ENCODE measurements around the gene MAGEF1. TPM values are rescaled to one million over a fixed set of nuclear protein-coding genes. Genes with fewer than 3 reads are reported as not detected.

MAGEF1 gene
- total RNA-seq, 1 experiment from 2014 or later, result 25.2 TPM

DNA sequence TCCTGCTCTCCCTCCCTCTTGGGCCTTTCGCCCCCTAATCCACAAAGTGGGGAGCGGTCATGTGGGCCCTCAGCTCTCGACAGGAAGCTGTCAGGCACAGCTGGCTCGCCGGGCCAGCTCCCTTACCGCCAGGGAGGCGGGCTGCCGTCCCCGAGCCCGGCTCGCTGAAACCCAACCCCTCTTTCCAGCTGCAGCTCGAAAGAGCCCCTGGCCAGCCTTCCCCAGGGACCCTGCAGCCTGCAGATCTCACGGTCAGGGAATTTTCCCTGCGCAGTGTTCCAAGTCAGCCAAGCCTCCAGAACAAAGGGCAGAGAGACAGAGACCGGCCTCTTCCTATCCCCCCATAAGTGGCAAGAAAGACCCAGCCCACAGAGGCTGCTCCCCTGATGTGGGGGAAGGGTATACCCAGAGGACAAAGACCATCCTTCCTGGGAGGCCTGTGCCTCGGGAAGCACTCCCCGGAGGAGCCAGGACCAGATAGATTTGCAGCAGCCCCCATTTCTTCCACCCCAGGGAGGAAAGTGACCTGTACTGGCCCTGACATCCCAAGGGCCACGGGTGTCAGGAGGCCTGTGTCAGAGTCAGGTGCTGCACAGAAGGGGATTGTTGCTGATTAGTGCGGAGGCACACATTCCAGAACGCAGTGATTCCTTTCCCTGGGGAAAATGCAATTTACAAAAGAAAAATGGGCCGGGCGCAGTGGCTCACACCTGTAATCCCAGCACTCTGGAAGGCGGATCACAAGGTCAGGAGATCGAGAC lies 32.6 kb downstream of the MAGEF1 start:
- in situ Hi-C loops (cut with HindIII; ENCODE audit: low pct_unique_long_range_greater_than_20kb, low sequenced_read_pairs), result no loop called here
- no peak for DNase-seq (ENCODE audit: low read depth)

DNA sequence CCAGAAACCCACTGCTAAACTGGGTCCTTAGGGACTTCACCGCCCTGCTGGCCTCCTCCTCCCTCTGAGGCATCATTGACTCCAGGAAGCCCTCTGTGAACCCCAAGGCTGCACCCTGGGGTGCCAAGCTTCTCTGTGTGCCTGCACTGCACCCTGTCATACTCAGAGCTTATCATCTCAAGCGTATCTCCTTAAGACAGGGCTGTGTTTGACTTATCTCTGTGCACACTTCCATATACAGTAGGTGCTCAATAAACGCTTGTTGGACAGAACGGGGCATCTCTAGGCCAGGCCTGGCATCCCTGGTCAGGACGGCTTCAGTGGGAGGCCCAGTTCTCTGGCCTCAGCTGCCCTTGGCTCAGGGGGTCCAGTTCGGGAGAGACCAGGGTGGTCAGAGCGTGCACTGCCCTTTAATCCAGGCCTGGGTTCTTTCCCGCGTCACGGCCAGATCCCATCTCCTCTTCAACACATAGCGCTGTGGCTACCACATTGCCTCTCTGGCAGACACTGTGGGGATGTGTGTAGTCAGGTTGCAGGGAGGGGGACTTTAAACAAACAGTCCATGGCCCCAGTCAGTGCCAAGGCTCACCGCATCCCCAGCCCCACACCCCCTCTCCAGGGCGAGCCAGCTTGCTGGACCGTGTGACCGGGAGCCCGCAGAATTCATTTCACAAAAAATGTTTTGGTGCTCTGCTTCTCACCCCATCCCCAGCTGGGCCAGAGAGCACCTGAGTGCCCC lies 33.4 kb downstream of the MAGEF1 start:
- in situ Hi-C loops (cut with HindIII; ENCODE audit: low pct_unique_long_range_greater_than_20kb, low sequenced_read_pairs), result no loop called here
- DNase-seq (ENCODE audit: low read depth), result no peak

DNA sequence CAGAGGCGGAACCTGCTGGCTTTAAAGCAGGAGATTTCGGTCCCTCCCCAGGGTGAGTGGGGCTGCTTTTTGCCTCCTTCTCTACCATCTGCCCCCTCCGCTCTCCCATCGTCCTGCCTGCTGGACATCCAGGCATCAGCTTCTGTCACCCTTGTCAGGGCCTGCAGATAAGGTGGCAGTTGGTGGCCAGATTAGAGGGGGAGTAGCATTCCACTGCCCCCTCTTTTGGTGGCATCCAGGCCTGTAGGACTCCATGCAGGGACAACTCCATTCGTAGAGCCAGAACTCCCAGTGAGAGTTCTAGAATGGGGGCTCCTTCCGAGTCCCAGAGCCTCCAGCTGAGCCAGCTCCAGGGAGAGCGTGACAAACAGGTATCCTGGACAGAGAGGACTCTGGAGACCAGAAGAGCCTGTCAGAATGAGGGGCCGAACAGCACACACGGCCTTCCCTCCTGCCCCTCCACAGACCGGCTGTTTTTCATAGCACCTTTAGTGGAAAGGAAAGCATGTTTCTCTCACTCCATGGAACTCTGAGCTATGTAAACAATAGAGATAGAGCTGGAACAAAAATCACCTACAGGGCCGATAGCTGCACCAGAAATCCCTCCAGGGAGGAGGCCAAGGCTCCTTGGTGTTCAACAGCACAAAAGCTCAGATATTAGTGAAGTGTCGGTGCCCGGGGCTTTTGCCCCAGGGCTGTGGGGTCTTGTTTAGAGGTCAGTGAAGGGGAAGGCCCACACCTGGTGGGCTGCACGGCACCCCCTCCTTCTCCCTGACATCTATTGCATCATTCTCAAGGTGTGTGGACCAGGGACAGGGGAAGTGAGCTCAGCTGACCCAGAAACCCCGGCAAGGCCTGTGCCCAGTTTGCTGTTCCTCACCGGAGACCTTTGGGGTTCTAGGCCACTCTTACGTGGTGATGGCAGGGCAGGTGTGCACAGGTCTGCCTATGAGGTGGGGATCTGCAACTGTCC lies 34.2 kb downstream of the MAGEF1 start:
- in situ Hi-C loops (cut with HindIII; ENCODE audit: low pct_unique_long_range_greater_than_20kb, low sequenced_read_pairs), result no loop called here
- DNase-seq (ENCODE audit: low read depth), result no peak

DNA sequence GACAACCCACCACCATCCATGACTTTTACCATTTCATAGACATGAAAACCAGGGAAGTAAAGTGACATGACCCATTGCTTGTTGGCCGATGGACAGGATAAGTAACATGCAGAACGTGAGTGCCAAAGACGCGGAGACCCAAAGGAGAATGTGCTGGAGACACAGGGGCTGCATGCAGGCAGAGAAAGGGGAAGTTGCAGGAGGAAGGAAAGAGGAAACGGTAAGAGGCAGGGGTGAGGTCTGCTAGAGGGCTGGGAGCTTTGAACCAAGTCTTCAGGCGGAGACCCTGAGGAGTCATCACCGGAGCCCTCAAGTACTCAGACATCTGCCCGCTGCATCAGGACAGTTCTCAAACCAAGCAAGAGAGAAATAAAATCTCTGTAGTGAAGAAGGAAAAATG lies 34.9 kb downstream of the MAGEF1 start:
- in situ Hi-C loops (cut with HindIII; ENCODE audit: low pct_unique_long_range_greater_than_20kb, low sequenced_read_pairs), result no loop called here
- no peak for DNase-seq (ENCODE audit: low read depth)

DNA sequence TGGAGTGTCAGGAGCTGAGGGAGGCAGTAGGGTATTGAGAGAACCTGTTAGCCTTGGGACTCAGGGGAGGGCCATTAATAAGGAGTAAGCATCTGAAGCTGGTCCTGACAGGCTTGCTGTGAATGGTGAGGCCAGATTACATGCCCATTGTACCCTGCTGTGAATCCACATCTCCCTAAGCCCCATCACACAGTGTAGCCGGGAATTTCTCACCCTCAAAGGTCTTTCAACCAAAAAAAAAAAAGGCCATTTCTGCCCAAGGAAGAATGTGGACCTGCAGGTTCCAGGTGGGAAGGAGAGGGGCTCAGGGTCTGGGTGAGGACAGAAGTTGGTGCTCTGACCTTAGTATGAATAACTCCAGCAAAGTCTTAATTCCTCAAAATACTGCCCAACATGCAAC lies 37.2 kb downstream of the MAGEF1 start:
- in situ Hi-C loops (cut with HindIII; ENCODE audit: low pct_unique_long_range_greater_than_20kb, low sequenced_read_pairs), result no loop called here
- DNase-seq (ENCODE audit: low read depth), result no peak

DNA sequence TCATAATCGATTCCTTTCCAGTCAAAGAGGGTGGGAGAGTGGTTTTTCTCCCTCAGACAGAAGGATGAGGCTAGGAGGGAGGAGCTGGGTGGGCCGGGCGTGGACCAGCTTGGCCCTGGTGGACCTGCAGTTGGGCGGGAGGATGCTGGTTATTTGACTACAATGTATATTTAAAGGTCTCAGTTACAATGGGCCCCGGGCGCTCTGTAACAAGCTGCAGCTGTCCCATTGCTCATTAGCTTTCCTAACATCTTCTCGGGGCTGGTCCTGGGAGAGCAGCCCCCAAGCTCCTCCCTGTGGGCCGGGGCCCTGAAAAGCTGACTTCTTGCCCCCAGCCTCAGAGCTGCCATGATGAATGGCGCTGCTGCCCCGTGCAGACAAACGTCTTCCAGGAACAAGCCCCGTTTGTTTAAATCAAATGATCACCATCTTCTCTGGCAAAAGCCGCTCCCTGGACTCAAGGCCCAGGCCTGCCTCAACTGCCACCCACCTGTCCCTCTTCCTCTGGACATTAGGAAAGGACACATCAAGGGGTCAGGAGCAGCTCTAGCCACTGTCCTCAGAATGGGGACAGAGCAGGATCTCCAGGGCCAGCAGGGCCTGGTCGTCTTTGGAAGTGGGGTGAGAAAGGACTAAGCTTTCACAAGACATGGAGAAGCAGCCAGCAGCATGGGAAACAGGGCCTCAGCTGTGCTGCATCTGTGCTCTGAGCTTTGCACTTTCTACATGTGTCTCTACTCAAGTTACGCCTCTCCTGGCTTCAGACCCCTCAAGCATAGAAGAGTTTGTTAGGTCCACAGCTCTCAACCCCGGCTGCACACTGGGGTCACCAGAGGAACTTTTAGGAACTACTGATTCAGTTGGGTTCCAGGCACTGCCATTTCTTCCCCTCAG lies 38.6 kb downstream of the MAGEF1 start:
- in situ Hi-C loops (cut with HindIII; ENCODE audit: low pct_unique_long_range_greater_than_20kb, low sequenced_read_pairs), result no loop called here
- no peak for DNase-seq (ENCODE audit: low read depth)

DNA sequence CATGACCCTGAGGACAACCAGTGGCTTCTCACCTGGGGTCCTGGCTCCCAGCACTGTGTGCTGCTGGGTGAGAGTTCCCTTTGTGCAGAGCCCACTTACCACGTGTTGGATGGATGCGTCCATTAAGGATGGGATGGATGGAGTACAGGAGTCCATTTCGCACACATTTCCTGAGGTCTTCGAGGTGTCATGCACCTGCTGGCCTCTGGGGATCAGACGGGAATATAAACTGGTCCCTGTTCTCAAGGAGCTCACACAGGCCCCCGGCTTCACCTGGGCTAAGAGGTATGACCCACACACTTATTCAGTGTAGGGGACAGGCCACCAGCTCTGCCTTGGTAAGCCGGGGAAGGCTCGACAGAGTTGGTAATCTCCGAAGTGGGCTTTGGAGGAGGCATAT lies 39.5 kb downstream of the MAGEF1 start:
- in situ Hi-C loops (cut with HindIII; ENCODE audit: low pct_unique_long_range_greater_than_20kb, low sequenced_read_pairs), result no loop called here
- no peak for DNase-seq (ENCODE audit: low read depth)

DNA sequence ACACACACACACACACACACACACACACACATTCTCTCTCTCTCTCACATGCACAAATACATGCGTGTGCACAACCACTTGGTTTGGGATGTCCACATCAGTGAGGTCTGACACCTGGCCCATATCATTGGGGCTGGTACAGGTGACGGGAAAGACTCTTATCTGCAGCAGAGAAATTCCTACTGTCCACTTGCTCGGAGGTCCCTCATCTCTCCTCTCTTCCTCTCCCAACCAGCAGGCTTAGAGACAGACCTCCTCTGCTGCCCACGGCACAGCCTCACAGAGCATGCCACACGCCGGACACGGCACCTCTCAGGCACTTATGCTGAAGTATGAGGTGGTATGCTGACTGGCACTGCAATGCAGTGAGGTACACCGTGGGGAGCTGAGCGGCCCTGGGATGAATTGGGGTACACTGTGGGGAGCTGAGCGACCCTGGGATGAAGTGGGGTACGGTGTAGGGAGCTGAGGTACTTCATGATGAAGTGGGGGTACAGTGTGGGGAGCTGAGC lies 41.7 kb downstream of the MAGEF1 start:
- in situ Hi-C loops (cut with HindIII; ENCODE audit: low pct_unique_long_range_greater_than_20kb, low sequenced_read_pairs), result no loop called here
- DNase-seq (ENCODE audit: low read depth), result no peak

DNA sequence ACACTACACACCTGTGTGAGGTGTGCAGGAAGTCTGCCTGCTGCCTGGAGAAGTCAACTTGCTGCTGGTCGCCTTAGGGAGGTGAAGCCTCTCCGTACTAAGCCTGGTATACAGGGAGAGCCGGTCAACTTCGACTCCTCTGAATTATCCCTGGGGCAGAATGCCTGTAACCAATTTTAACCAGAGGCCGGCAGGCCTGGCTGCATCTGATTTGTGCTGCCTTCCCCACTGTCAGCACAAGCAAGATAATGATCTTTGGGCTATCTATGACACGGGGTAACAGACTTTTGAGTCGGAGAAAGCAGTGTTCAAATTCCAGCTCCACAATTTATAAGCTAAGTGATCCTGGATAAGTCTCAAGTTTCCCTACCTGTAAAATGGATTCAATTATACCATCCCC lies 42.3 kb downstream of the MAGEF1 start:
- DNase-seq (ENCODE audit: low read depth), result no peak
- in situ Hi-C loops (cut with HindIII; ENCODE audit: low pct_unique_long_range_greater_than_20kb, low sequenced_read_pairs), result no loop called here

DNA sequence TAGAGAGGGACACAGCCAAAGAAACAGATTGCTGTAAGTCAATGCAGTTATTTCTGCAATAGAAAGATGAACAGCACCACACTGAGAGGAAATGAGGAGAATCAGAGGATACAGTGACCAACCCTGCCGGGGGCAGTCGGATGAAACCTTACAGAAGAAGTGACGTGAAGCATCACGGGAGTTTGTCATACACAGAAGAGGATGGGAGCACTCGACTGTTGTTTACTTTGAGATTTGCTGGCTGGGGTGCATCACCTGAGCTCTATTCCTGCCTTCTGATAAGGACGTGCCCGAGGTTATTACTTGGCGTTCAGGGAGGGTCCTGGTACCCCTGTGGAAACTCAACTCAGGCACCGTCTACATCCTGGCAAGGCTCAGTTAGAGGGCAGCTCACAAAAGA lies 45.4 kb downstream of the MAGEF1 start:
- in situ Hi-C loops (cut with HindIII; ENCODE audit: low pct_unique_long_range_greater_than_20kb, low sequenced_read_pairs), result no loop called here
- DNase-seq (ENCODE audit: low read depth), result no peak

DNA sequence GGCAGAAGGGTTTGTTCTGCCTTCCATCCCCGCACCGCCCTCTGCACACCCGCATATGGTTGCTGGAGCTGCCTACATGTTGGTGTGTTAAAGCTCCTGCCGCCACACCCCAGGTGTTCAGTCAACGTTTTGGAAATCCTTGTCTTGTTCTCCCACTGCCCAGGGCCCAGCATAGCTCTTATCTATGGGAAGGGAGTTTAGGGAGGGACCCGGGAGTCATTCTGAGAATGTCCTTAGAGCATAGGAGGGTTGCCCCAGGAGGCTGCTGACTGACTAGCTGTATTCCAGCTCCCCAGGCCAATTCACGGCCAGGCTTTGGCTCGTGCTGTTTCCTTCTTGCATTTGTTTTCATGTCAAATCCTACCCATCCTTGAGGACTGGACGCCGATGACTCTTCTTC lies 46.8 kb downstream of the MAGEF1 start:
- no peak for DNase-seq (ENCODE audit: low read depth)
- in situ Hi-C loops (cut with HindIII; ENCODE audit: low pct_unique_long_range_greater_than_20kb, low sequenced_read_pairs), result no loop called here

DNA sequence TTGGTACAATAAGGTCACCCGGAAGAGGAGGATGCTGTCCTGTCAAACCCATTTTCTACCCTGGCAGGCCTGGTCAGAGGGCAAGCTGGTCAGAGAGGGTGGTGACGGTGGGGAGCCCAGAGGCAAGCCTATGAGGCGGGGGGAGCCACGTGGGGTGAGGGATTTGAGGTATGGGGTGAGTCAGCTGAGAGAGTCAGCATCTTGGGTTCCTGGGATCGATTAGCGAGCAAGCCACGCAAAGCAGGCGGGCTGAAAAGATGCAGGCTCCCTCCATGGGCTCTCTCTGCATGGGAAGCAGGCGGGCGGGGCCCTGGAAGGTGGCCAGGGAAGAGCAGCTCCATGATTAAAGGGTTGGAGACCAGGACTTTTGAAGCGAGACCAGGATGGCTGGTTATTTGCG lies 48.1 kb downstream of the MAGEF1 start:
- in situ Hi-C loops (cut with HindIII; ENCODE audit: low pct_unique_long_range_greater_than_20kb, low sequenced_read_pairs), result no loop called here
- DNase-seq (ENCODE audit: low read depth), result no peak

DNA sequence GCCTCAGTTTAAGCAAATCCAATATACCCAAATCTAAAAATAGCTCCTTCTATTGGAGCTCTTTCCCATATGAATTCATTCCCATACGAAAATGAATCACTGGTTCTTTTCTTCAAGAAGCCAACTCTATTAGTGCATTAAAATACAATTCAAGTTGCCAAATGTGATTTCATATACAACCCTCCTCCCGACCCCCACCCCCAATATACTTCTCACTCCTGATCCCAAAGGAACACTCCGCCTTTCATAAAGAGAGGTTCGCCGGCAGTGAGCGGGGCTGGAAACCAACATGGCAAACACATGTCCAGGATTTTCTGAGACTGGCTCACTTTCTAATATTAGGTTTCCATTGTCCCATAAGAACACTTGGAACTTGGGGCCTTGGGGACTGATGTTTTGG lies 48.5 kb downstream of the MAGEF1 start:
- in situ Hi-C loops (cut with HindIII; ENCODE audit: low pct_unique_long_range_greater_than_20kb, low sequenced_read_pairs), result no loop called here
- no peak for DNase-seq (ENCODE audit: low read depth)

DNA sequence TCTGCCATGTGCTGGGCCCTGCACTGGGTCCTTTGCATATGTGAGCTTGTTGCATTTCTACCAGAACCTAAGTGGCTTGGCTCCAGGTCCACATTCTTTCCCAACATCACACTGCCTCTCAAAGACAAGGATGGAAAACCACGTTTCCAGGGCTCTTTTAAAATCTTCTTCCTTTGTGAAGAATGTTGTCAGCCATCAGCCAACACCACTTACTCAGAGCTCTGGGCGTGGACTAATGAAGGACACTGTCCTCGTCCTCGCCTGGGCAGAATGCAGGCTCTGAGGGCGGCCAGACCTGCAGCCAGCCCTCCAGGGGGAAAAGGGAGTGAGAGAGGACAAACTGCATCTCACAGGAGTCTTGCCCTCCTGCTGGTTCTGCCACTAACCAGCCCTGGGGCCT lies 49.7 kb downstream of the MAGEF1 start:
- no peak for DNase-seq (ENCODE audit: low read depth)
- in situ Hi-C loops (cut with HindIII; ENCODE audit: low pct_unique_long_range_greater_than_20kb, low sequenced_read_pairs), result no loop called here

DNA sequence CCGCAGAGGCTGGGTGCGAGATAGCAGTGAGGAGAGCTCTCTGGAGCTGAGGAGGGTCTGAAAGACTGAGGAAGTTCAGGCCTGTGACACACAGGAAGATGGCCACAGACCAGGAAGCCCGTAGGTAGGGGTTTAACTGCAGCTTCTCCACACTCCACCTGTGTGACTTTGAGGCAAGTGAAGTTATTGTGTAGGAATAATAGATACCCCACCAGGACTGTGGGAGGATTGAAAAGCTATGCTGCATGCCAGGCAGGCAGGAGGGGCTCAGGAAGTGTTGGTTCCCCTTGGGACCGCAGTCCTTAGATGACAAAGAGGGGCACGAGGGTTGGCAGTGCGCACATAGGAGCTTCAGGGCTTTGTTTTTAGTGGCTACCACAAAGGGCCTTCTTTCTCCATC lies 50.9 kb downstream of the MAGEF1 start:
- in situ Hi-C loops (cut with HindIII; ENCODE audit: low pct_unique_long_range_greater_than_20kb, low sequenced_read_pairs), result no loop called here

More for the DNA sequence above, 50.9 kb downstream of the MAGEF1 start:
- DNase-seq (ENCODE audit: low read depth), result no peak

Data from Caki2 (cell line).